Keratinocyte (primary cell): ENCODE data around the gene RNF152. TPM values are rescaled to one million over a fixed set of nuclear protein-coding genes. Genes with fewer than 3 reads are reported as not detected.
"Not testable (repeated sequence)": the region's sequence is repeated elsewhere in the genome, so short reads cannot be mapped to it uniquely, and the experiment has no call there.

Experiments used
- DNase-seq: peaks from one replicate; pipeline ENCODE4 v3.0.0-alpha.2; 2011; ENCODE audit warnings: low read depth, missing footprints, low spot score
- FAIRE-seq: peaks from 2 replicates; lab custom pipeline; 2011; peaks lifted over from hg19 to GRCh38; lab: Jason Lieb, UNC
- H2AFZ ChIP-seq: 2 replicates; pipeline ENCODE4 v1.6.0; 2012; ENCODE audit warnings: low read length, control low read depth, inconsistent platforms; ENCODE audit not compliant: control insufficient read depth
- H3K27ac ChIP-seq: 2 replicates; pipeline ENCODE4 v1.5.1; 2011; ENCODE audit warnings: low read length; ENCODE audit not compliant: control insufficient read depth, insufficient read depth
- H3K27me3 ChIP-seq: 3 replicates; pipeline ENCODE4 v1.6.0; 2011; ENCODE audit warnings: low read length; ENCODE audit not compliant: control insufficient read depth, insufficient read depth; ENCODE audit errors: extremely low read depth
- H3K36me3 ChIP-seq, 2 experiments: 2 replicates in 1 of 2; 3 replicates in 1 of 2; pipeline ENCODE4 v1.5.1; 2011; ENCODE audit warnings: low read length in 2 of 2, mild to moderate bottlenecking in 1 of 2; ENCODE audit not compliant: control insufficient read depth in 2 of 2, insufficient read depth in 2 of 2; ENCODE audit errors: extremely low read depth in 1 of 2
- H3K4me1 ChIP-seq: 3 replicates; pipeline ENCODE4 v1.5.1; 2011; ENCODE audit warnings: low read length; ENCODE audit not compliant: control insufficient read depth, insufficient read depth; ENCODE audit errors: extremely low read depth
- H3K4me2 ChIP-seq: 3 replicates; pipeline ENCODE4 v1.6.0; 2011; ENCODE audit warnings: low read depth, low read length; ENCODE audit not compliant: control insufficient read depth, insufficient read depth; ENCODE audit errors: extremely low read depth
- H3K4me3 ChIP-seq, 3 experiments: fragments of 200-600 bp in 1 of 3; sonication (generic) in 1 of 3; 2 replicates in 2 of 3; 3 replicates in 1 of 3; pipeline ENCODE4 v1.5.1; 2011 to 2016; ENCODE audit warnings: low read length in 3 of 3, mild to moderate bottlenecking in 3 of 3, control low read depth in 2 of 3, inconsistent platforms in 1 of 3, low read depth in 1 of 3, mixed read lengths in 1 of 3, mixed run types in 1 of 3, moderate library complexity in 1 of 3; ENCODE audit not compliant: control insufficient read depth in 2 of 3, insufficient read depth in 2 of 3; ENCODE audit errors: extremely low read depth in 1 of 3
- H3K79me2 ChIP-seq: 2 replicates; pipeline ENCODE4 v1.6.0; 2012; ENCODE audit warnings: low read length; ENCODE audit not compliant: control insufficient read depth, insufficient read depth
- H3K9ac ChIP-seq: 3 replicates; pipeline ENCODE4 v1.6.0; 2011; ENCODE audit warnings: low read length; ENCODE audit not compliant: control insufficient read depth, insufficient read depth; ENCODE audit errors: extremely low read depth
- H3K9me1 ChIP-seq: 3 replicates; pipeline ENCODE4 v1.6.0; 2011; ENCODE audit warnings: low read length; ENCODE audit not compliant: control insufficient read depth, insufficient read depth; ENCODE audit errors: extremely low read depth
- H3K9me3 ChIP-seq: 2 replicates; pipeline ENCODE4 v1.5.1; 2012; ENCODE audit warnings: low read depth, low read length; ENCODE audit not compliant: control insufficient read depth
- H4K20me1 ChIP-seq: 3 replicates; pipeline ENCODE4 v1.6.0; 2011; ENCODE audit warnings: low read length; ENCODE audit not compliant: control insufficient read depth, insufficient read depth; ENCODE audit errors: extremely low read depth
- EZH2 ChIP-seq: IDR thresholded peaks from one replicate; pipeline ENCODE4 v1.6.1; 2012; ENCODE audit warnings: inconsistent platforms, mild to moderate bottlenecking, low read length, moderate library complexity
- dilution Hi-C: fragments of 300-500 bp; cut with MboI; formaldehyde crosslinking; loops from one replicate; pipeline ENCODE4 v1.7.0; 2020; ENCODE audit warnings: low sequenced_read_pairs; ENCODE audit not compliant: extremely low pct_ligation_motif_present
- polyA plus RNA-seq, 5 experiments: library from polyadenylated mRNA; depleted of rRNA in 3 of 5; stranded (reverse) in 3 of 5; stranded (forward) in 1 of 5; unstranded in 1 of 5; fragments of >200 nt; gene quantifications; 1 replicate in 1 of 5; 2 replicates in 3 of 5; 3 replicates in 1 of 5; pipeline versions ENCODE4 v1.2.1 to v1.2.3, GENCODE V29; 2011 to 2012; ENCODE audit warnings: missing spikeins in 2 of 5, low read depth in 1 of 5, low replicate concordance in 1 of 5
- TF ChIP-seq, protein P1 (sequence below), 3 experiments: IDR thresholded peaks in 1 of 3; conservative IDR thresholded peaks in 1 of 3; optimal IDR thresholded peaks in 1 of 3; 2 replicates in 2 of 3; 3 replicates in 1 of 3; pipeline versions ENCODE3 to v1.5.1; 2011; ENCODE audit warnings: low read length in 3 of 3, mild to moderate bottlenecking in 3 of 3, moderate library complexity in 2 of 3, control low read depth in 1 of 3, inconsistent platforms in 1 of 3; ENCODE audit not compliant: insufficient read depth in 2 of 3; ENCODE audit errors: extremely low read depth in 1 of 3

Gene RNF152
- polyA plus RNA-seq, 1 donor (not counting 4 experiments of a cell fraction or from before 2014, with no cell fraction given): 10.1 TPM

DNA sequence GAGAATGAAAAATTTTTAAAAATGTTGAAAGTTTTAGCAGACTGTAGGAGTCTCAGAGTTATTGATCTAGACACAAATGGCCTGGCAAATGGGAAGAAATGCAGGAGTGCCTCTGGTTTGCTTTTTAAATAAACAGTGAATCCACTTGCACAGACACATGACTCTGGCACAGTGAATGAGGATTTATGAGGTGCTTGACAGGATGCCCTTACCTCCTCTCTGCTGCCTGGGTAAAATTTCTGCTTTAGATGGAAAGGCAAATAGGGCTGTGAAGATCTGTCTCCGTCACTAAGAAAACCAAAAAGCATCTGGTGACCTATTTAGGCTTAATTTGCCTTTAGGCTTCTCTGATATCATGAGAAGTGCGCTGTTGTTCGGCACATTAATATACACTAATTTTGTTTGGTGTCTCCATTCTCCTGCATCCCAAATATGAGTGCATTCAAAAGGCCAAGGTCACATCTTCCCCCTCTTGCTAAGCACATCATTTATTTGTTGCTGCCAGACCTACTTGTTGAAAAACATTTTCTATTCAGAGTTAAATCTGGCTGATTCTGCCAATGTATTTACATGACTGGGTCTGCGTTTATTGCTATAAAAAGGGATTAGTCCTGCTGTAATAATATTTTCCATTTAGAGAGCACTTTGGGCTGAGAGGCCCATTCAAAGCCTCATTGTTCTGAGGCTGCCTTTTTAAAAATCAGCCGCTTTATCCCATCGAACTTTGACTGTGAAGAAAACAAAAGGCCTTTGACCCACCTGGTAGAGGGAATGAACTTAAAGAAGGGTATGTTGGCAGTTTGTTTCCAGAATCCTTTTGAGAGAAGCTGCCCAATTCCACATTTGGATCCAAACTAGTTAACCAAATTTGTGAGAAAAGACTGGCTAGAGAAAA lies 94.9 kb downstream of the RNF152 start:
- Histone ChIP-seq H3K4me2 (no peak overlapping the region), H4K20me1 (no peaks in the 10 kb centered on the region), H3K9me3 (no peaks in the 10 kb centered on the region), H3K9me1 (no peaks in the 10 kb centered on the region), H3K4me1 (no peaks in the 10 kb centered on the region), H3K27me3 (no peaks in the 10 kb centered on the region), H3K27ac (no peak overlapping the region), H3K9ac (no peak overlapping the region), H3K36me3 (no peaks in the 10 kb centered on the region), H3K4me3 (no peak overlapping the region), H2AFZ (no peak overlapping the region), H3K79me2 (no peaks in the 10 kb centered on the region)
- dilution Hi-C loops: no loop called here
- DNase-seq (no peak), FAIRE-seq (no peak)
- TF ChIP-seq, protein P1, sequence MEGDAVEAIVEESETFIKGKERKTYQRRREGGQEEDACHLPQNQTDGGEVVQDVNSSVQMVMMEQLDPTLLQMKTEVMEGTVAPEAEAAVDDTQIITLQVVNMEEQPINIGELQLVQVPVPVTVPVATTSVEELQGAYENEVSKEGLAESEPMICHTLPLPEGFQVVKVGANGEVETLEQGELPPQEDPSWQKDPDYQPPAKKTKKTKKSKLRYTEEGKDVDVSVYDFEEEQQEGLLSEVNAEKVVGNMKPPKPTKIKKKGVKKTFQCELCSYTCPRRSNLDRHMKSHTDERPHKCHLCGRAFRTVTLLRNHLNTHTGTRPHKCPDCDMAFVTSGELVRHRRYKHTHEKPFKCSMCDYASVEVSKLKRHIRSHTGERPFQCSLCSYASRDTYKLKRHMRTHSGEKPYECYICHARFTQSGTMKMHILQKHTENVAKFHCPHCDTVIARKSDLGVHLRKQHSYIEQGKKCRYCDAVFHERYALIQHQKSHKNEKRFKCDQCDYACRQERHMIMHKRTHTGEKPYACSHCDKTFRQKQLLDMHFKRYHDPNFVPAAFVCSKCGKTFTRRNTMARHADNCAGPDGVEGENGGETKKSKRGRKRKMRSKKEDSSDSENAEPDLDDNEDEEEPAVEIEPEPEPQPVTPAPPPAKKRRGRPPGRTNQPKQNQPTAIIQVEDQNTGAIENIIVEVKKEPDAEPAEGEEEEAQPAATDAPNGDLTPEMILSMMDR (optimal IDR thresholded peaks at IDR 0.05 in 1 of 3, IDR thresholded peaks at IDR 0.05 in 1 of 3, conservative IDR thresholded peaks at IDR 0.05 in 1 of 3; ENCODE audit: extremely low read depth in 1 of 3, insufficient read depth in 2 of 3, low read length in 3 of 3): no peak
- TF ChIP-seq EZH2: no peak

DNA sequence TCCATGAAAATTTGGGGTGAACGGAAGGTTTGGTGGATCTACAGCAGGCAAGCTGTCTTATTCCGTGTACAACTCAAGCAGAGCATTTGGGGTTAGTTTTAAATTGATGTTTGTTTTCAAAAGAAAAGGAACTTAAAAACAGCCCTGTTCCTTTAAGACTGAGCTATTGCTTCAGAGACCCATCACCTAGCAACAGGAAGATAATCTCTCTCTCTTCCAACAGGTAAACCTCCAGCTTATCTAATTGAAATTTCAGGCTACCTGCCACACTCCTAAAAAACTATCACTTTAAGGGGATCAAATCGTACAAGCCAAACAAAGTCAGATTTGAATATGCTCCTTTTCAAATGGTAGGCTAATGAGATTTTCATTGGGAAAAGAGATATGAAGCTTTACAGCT lies 101.8 kb downstream of the RNF152 start:
- TF ChIP-seq, protein P1 (optimal IDR thresholded peaks at IDR 0.05 in 1 of 3, IDR thresholded peaks at IDR 0.05 in 1 of 3, conservative IDR thresholded peaks at IDR 0.05 in 1 of 3; ENCODE audit: extremely low read depth in 1 of 3, insufficient read depth in 2 of 3, low read length in 3 of 3): no peak
- no peak for TF ChIP-seq EZH2
- no peaks in the 10 kb centered on the region for H3K4me1 ChIP-seq
- H4K20me1 ChIP-seq: no peaks in the 10 kb centered on the region
- no peaks in the 10 kb centered on the region for H3K9me1 ChIP-seq
- no peaks in the 10 kb centered on the region for H3K79me2 ChIP-seq
- dilution Hi-C loops: no loop called here
- no peak overlapping the region for H3K9ac ChIP-seq
- DNase-seq (no peak), FAIRE-seq (no peak)
- H3K4me3 ChIP-seq: no peak overlapping the region
- H3K4me2 ChIP-seq: no peak overlapping the region
- H3K36me3 ChIP-seq: no peaks in the 10 kb centered on the region
- H3K27me3 ChIP-seq: no peaks in the 10 kb centered on the region
- H2AFZ ChIP-seq: no peak overlapping the region
- no peaks in the 10 kb centered on the region for H3K9me3 ChIP-seq
- H3K27ac ChIP-seq: no peak overlapping the region

DNA sequence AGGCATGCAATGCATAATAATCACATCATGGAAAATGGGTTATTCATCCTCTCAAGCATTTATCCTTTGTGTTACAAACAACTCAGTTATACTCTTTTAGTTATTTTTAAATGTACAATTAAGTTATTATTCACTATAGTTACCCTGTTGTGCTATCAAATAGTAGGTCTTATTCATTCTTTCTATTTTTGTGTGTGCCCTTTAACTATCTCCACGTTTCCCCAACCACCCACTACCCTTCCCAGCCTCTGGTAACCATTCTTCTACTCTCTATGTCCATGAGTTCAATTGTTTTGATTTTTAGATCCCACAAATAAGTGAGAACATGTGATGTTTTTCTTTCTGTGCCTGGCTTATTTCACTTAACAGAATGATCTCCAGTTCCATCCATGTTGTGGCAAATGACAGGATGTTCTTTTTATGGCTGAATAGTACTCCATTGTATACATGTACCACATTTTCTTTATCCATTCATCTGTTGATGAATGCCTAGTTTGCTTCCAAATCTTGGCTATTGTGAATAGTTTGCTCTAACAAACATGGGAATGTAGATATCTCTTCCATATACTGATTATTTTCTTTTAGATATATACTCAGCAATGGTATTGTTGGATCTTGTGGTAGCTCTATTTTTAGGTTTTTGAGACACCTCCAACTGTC lies 105.7 kb downstream of the RNF152 start:
- H3K4me2 ChIP-seq, H3K4me1 ChIP-seq, H3K36me3 ChIP-seq, H3K9me3 ChIP-seq, H2AFZ ChIP-seq, dilution Hi-C loops, H3K79me2 ChIP-seq, H3K9ac ChIP-seq, DNase-seq, H3K9me1 ChIP-seq, H4K20me1 ChIP-seq, H3K27ac ChIP-seq, H3K4me3 ChIP-seq, FAIRE-seq, H3K27me3 ChIP-seq: not testable (repeated sequence)
